HepG2 (cell line): ENCODE measurements around the gene PLD6.

Experiments
- ATF2 ChIP-seq: sonication (generic); formaldehyde crosslinking; IDR thresholded peaks from 2 replicates; pipeline ENCODE4 v1.4.0; 2020; ENCODE audit warnings: missing genetic modification reagents
- CEBPB ChIP-seq: IDR thresholded peaks from 2 replicates; pipeline ENCODE4 v1.6.1; 2011; ENCODE audit warnings: low read depth, low read length, improper control_type of control experiment, borderline replicate concordance
- HNF4A ChIP-seq: sonication (generic); formaldehyde crosslinking; IDR thresholded peaks from 2 replicates; pipeline ENCODE4 v1.4.0; 2020; ENCODE audit warnings: missing genetic modification reagents
- KLF16 ChIP-seq, 2 experiments: sonication (generic) in 1 of 2; formaldehyde crosslinking in 1 of 2; IDR thresholded peaks; 2 replicates each; pipeline versions ENCODE4 v1.6.1 to v1.8.0; 2016 to 2023; ENCODE audit warnings: missing genetic modification reagents in 2 of 2, missing compliant biosample characterization in 1 of 2
- RFX5 ChIP-seq: IDR thresholded peaks from 2 replicates; pipeline ENCODE4 v1.6.1; 2011; ENCODE audit warnings: low read depth, low read length, improper control_type of control experiment
- SP1 ChIP-seq, 2 experiments: fragments of 450-650 bp in 1 of 2; sonication (generic) in 1 of 2; formaldehyde crosslinking in 1 of 2; IDR thresholded peaks; 2 replicates each; pipeline versions ENCODE4 v1.4.0 to v1.6.1; 2016 to 2020; ENCODE audit warnings: missing genetic modification reagents in 1 of 2
- SRF ChIP-seq: IDR thresholded peaks from 2 replicates; pipeline ENCODE4 v1.6.1; 2011; ENCODE audit warnings: mild to moderate bottlenecking, low read depth, low read length, moderate library complexity
- SRSF9 ChIP-seq: fragments of 200-400 bp; formaldehyde crosslinking; IDR thresholded peaks from 2 replicates; pipeline ENCODE4 v1.6.1; 2018; ENCODE audit warnings: borderline replicate concordance, mild to moderate bottlenecking, low read depth, low read length; ENCODE audit not compliant: insufficient read depth, poor library complexity, severe bottlenecking
- YY1 ChIP-seq: IDR thresholded peaks from 2 replicates; pipeline ENCODE4 v1.6.1; 2011; ENCODE audit warnings: low read length, low read depth, moderate library complexity, mild to moderate bottlenecking; ENCODE audit not compliant: insufficient read depth, insufficient replicate concordance
- ZNF747 ChIP-seq: sonication (generic); formaldehyde crosslinking; IDR thresholded peaks from 2 replicates; pipeline ENCODE4 v1.8.1; 2023; ENCODE audit warnings: missing genetic modification reagents, mild to moderate bottlenecking, borderline replicate concordance
- ZNF768 ChIP-seq: sonication (generic); formaldehyde crosslinking; IDR thresholded peaks from 2 replicates; pipeline ENCODE4 v1.4.0; 2020; ENCODE audit warnings: missing genetic modification reagents
- TF ChIP-seq, protein P1 (sequence below): sonication (generic); formaldehyde crosslinking; IDR thresholded peaks from 2 replicates; pipeline ENCODE4 v1.5.0; 2020; ENCODE audit warnings: mild to moderate bottlenecking, missing genetic modification reagents, moderate library complexity
- TF ChIP-seq, protein P2 (sequence below): sonication (generic); formaldehyde crosslinking; IDR thresholded peaks from 2 replicates; pipeline ENCODE4 v1.5.0; 2020; ENCODE audit warnings: missing genetic modification reagents

DNA sequence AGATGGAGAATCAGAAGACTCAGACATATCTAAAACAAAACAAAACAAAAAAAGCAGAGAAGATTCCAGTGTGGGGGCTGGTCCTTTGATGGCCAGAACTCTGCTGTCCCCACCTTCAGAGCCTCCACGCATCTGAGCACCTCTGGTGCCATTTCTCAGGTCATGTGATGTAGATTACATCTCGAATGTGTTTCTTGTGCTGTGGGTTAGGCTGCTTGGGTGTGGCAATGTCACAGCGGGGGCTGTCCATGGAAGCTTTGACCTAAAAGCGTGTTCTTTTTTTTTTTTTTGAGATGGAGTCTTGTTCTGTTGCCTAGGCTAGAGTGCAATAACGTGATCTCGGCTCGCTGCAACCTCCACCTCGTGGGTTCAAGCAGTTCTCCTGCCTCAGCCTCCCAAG, 51.2 kb downstream of the PLD6 start:
- TF ChIP-seq KLF16 (CRISPR knock-in tag; IDR thresholded peaks at IDR 0.05), result no peak
- TF ChIP-seq RFX5, result no peak
- TF ChIP-seq, protein P1, sequence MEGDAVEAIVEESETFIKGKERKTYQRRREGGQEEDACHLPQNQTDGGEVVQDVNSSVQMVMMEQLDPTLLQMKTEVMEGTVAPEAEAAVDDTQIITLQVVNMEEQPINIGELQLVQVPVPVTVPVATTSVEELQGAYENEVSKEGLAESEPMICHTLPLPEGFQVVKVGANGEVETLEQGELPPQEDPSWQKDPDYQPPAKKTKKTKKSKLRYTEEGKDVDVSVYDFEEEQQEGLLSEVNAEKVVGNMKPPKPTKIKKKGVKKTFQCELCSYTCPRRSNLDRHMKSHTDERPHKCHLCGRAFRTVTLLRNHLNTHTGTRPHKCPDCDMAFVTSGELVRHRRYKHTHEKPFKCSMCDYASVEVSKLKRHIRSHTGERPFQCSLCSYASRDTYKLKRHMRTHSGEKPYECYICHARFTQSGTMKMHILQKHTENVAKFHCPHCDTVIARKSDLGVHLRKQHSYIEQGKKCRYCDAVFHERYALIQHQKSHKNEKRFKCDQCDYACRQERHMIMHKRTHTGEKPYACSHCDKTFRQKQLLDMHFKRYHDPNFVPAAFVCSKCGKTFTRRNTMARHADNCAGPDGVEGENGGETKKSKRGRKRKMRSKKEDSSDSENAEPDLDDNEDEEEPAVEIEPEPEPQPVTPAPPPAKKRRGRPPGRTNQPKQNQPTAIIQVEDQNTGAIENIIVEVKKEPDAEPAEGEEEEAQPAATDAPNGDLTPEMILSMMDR (CRISPR knock-in tag), result no peak
- TF ChIP-seq, protein P2, sequence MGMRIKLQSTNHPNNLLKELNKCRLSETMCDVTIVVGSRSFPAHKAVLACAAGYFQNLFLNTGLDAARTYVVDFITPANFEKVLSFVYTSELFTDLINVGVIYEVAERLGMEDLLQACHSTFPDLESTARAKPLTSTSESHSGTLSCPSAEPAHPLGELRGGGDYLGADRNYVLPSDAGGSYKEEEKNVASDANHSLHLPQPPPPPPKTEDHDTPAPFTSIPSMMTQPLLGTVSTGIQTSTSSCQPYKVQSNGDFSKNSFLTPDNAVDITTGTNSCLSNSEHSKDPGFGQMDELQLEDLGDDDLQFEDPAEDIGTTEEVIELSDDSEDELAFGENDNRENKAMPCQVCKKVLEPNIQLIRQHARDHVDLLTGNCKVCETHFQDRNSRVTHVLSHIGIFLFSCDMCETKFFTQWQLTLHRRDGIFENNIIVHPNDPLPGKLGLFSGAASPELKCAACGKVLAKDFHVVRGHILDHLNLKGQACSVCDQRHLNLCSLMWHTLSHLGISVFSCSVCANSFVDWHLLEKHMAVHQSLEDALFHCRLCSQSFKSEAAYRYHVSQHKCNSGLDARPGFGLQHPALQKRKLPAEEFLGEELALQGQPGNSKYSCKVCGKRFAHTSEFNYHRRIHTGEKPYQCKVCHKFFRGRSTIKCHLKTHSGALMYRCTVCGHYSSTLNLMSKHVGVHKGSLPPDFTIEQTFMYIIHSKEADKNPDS (CRISPR knock-in tag), result no peak
- no peak for TF ChIP-seq CEBPB
- no peak for TF ChIP-seq HNF4A (CRISPR knock-in tag)
- TF ChIP-seq ATF2 (CRISPR knock-in tag), result no peak
- no peak for TF ChIP-seq ZNF768 (CRISPR knock-in tag)
- no peak for TF ChIP-seq SP1 (IDR thresholded peaks at IDR 0.05)
- no peak for TF ChIP-seq SP1 (CRISPR knock-in tag; IDR thresholded peaks at IDR 0.05)
- no peak for TF ChIP-seq ZNF747 (CRISPR knock-in tag)
- TF ChIP-seq YY1, result no peak
- TF ChIP-seq SRF, result no peak
- no peak for TF ChIP-seq SRSF9
